Fibroblast of skin of back (primary cell): ENCODE results near the gene MVP.
"Not testable (repeated sequence)": the region's sequence is repeated elsewhere in the genome, so short reads cannot be mapped to it uniquely, and the experiment has no call there.

ENCODE experiments used
- DNase-seq: peaks from one replicate; pipeline ENCODE4 v3.0.0-alpha.2; 2013

MVP gene

DNA sequence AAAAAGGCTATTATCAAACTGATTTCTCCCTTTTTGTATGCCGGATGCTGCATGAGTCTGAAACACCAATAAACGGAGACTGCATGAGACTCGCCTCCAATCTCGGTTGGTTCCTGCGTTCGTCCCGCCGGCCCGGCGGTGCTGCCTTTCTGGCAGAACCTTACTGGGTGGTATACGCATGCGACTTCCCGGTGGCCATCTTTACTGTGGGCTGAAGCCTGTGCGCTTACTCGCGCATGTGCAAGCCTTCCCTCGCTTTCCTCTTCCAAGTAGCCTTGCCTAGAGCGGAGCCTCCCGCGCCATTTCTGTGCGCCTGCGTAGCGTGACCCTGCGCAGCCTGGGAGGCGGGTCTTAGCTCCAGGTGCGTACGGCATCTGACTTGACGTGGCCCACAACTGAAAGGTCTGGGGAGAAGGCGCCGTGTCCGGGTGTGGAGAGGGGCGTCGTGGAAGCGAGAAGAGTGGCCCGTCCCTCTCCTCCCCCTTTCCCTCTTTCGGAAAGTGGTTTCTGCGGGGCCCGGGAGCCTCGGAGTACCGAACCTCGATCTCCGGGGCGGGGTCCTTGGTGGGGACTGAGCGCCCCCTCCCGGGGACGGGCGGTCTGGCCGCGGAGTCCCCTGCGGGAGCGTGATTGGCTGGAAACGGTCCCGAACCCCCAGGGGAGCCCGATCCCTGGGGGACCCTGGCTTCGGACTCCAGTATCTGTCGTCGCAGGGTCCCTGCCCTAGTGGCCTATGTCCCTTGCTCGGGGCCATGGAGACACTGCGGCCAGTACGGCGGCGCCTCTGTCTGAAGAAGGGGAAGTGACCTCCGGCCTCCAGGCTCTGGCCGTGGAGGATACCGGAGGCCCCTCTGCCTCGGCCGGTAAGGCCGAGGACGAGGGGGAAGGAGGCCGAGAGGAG is 4.2 kb upstream of the MVP start, which contains the start of gene PAGR1:
Gene PAGR1 (plus strand): TSS at position 360 of the 901 bp plus-strand sequence. CDS start 374 bp downstream, at position 734.
- DNase-seq: peak; percentile 99

DNA sequence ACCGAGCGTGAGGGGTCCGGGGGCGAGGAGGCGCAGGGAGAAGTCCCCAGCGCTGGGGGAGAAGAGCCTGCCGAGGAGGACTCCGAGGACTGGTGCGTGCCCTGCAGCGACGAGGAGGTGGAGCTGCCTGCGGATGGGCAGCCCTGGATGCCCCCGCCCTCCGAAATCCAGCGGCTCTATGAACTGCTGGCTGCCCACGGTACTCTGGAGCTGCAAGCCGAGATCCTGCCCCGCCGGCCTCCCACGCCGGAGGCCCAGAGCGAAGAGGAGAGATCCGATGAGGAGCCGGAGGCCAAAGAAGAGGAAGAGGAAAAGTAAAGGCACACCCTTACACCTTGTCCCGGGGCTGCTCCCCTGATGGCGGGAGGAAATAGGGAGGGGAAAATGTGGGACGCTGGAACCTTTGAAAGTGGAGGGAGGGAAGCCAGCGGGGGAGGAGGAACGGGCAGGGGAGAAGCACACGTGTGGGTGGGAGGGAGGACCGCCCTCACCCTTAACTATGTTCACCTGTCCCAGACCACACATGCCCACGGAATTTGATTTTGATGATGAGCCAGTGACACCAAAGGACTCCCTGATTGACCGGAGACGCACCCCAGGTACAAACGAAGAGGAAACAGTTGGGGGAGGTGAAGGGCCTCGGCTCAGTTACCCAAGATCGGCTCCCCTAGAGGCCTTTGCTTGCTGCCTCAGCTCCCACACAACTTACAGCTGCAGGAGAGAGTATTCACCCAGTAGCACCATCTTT is 3.4 kb upstream of the MVP start:
- peak; percentile 67 for DNase-seq

GRCh38 chr16:29818082-29818481 is 2.2 kb upstream of the MVP start:
- no peak for DNase-seq

DNA sequence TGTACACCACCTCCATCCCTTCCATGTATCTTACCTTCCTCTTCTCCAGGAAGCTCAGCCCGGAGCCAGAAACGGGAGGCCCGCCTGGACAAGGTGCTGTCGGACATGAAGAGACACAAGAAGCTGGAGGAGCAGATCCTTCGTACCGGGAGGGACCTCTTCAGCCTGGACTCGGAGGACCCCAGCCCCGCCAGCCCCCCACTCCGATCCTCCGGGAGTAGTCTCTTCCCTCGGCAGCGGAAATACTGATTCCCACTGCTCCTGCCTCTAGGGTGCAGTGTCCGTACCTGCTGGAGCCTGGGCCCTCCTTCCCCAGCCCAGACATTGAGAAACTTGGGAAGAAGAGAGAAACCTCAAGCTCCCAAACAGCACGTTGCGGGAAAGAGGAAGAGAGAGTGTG is 756 bp upstream of the MVP start:
- no peak for DNase-seq

DNA sequence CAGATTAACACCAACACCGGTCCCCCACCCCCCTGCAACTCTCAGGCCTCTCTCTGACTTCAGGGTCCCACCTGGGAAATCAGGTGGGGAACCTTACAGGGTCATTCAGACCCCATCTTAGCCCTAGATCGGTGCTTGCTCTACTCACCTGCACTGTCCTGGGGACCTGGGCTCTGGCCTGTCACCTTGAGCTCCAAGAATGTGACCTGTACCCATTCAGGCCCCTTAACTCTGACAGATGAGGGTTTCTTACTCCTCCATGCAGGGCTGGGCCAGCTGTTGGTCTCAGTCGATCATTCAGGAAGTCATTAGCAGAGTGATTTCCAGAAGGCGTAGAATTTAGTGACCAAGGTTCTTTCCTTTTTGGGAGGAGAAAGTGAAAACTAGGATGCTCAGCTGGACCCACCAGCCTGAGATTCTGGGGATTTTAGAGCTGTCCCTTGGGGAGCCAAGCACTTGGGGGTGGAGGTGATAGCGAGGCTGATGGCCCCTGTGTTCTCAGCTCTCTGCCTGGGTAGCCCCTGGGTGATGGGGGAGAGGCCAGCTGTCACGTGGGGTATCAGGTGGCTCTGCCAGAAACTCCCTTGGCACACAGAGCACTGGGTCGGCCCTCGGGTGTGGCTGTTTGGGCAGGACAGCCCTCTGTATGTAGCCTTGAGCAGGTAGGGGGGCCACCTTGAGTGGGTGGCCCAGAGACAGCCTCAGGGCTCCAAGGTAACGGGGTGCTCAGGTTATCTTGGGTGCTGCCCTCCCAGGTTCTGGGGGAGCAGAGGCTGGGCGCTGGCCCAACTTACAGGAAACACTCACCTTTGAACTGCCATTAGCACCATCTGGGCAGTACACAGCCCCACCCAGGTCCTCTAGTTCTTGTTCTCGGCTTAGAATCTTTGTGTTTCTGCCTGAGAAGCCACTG is 724 bp downstream of the MVP start:
- no peak for DNase-seq

DNA sequence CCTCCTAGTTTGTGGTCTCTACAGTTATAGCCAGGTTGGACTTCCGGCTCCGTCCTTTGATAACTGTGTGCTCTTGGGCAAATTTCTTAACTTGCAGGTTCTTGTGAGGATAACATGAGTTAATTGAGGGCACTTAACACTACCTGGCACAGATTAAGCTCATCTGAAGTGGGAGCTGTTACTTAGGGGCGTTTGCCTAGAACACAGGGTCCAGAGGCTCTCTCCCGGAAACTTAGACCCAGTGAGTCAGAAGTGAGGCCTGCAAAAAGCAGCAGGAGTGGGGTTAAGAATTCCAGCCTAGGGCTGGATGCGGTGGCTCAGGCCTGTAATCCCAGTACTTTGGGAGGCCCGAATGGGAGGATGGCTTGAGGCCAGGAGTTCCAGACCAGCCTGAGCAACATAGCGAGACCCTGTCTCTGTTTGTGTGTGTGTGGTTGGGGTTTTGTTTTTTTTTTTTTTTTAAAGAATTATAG is 1.4 kb downstream of the MVP start:
- DNase-seq: peak; percentile 88

DNA sequence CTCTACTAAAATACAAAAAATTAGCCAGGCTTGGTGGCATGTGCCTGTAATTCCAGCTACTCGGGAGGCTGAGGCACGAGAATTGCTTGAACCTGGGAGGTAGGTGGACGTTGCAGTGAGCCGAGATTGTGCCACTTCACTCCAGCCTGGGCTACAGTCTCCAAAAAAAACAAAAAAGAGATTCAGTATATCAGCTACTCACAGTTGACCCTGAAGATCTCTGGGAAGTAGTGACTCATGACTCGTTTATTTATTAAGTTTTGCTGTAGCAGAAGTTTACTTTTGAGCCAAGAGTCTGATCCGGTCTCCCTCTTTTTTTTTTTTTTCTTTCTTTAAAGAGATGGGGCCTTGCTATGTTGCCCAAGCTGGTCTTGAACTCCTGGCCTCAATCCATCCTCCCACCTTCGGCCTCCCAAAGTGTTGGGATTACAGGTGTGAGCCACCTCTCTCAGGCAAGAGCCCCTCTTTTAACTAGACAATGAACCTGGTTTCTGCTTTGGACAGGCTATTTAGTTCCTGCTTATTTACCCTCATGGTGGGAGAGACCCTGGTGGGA is 4.4 kb downstream of the MVP start:
- DNase-seq: peak; percentile 87

- peak; percentile 87 for DNase-seq
Measured at GRCh38 chr16:29825145-29826044, 5.1 kb downstream of the MVP start.

- DNase-seq: no peak
Measured at GRCh38 chr16:29826342-29826695, 6.1 kb downstream of the MVP start.

DNA sequence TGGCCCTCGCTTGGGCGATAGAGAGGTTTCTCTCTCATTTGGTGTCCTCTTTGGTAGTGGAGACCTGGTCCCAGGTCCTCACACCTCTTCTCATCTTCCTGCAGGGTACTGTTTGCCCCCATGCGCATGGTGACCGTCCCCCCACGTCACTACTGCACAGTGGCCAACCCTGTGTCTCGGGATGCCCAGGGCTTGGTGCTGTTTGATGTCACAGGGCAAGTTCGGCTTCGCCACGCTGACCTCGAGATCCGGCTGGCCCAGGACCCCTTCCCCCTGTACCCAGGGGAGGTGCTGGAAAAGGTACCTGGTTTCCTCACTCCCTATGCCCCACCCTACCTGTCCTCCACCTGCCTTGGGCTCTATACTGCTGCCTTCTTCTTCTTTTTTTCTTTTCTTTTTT is 10.5 kb downstream of the MVP start:
- DNase-seq: no peak

DNA sequence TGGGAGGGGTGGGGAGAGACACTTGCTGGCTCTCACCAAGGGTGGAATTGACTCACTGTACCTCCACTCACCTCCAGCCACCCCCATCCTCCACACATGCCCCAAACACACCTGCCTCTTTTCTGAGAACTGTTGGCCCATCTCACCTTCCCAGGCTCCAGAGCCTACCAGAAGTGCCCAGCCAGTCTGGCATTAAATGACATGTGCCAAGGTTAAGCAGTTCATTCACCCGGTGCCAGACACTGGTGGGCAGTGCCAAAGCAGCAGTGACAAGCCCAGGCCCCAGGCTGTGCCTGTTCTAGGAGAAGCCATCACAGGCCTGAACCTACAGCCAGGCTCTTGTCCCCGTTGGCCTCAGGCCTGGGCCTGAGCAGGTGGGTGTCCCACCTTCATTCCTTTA is 11.2 kb downstream of the MVP start:
- no peak for DNase-seq

DNA sequence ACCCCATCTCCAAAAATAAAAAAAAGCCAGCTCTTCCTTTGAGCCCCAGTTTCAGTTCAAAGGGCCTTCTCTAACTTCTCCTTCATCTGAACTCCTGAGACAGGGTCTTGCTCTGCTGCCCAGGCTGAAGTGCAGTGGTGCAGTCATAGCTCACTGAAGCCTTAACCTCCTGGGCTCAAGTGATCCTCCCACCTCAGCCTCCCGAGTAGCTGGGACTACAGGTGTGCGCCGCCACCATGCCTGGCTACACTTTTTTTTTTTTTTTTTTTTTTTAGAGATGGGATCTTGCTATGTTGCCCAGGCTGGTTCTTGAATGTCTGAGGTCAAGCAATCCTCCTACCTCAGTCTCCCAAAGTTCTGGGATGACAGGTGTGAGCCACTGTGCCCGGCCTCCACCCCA is 13.0 kb downstream of the MVP start:
- DNase-seq: not testable (repeated sequence)

- no peak for DNase-seq
Measured at GRCh38 chr16:29834079-29834478, 13.8 kb downstream of the MVP start.

DNA sequence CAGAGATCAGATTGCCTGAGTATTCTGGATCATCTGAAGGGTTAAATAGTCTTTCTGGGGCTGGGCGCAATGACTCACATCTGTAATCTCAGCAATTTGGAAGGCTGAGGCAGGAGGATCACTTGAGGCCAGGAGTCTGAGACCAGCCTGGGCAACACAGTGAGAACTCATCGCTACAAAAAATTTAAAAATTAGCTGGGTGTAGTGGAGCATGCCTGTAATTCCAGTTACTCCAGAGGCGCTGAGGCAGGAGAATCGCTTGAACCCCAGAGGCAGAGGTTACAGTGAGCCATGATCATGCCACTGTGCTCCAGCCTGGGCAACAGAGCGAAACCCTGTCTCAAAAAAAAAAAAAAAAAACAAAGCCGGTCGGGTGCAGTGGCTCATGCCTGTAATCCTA is 15.7 kb downstream of the MVP start:
- no peak for DNase-seq

GRCh38 chr16:29836623-29837022 is 16.4 kb downstream of the MVP start:
- DNase-seq: no peak

GRCh38 chr16:29837841-29838240 is 17.6 kb downstream of the MVP start:
- DNase-seq: no peak

GRCh38 chr16:29839822-29840221 is 19.6 kb downstream of the MVP start:
- no peak for DNase-seq

DNA sequence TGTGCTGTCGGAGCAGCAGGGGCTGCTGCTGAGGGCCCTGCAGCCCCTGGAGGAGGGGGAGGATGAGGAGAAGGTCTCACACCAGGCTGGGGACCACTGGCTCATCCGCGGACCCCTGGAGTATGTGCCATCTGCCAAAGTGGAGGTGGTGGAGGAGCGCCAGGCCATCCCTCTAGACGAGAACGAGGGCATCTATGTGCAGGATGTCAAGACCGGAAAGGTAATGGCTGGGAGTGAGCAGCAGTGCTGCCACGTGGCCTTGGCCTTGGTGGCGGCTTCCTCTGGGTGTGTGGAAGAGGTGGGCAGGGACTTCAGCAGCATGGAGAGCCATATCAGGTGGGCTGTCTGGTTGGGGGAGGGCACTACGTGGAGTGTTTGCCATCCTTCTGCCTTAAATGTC is 20.0 kb downstream of the MVP start:
- DNase-seq: no peak

GRCh38 chr16:29841631-29842030 is 21.4 kb downstream of the MVP start:
- no peak for DNase-seq

DNA sequence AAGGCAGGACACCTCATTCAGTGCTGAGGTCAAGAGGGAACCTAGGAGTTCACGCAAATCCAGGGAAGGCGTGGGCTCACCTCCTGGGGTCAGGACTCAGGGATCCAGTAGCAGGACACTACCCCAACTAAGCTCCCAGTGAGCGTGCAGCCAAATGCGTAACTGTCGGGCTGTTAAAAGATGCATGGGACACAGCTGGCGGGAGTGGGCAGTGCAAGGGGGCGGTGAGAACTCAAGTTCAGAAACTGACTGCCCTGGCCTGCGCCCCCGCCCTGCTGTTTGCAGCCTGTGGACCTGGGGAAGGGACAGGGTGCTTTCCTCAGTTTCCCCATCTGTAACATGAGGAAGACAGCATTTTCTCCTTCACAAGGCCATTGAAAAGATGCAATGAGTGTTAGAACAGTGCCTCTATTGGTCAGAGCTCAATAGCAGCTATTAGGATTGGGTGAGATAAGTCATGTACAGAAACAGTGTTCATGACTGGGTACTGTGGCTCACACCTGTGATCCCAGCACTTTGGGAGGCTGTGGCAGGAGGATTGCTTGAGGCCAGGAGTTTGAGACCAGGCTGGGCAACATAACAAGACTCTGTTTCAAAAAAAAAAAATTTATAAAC is 22.6 kb downstream of the MVP start:
- DNase-seq: no peak

GRCh38 chr16:29843931-29844330 is 23.7 kb downstream of the MVP start:
- DNase-seq: no peak
